Astrocyte (in vitro differentiated cells and primary cell): ENCODE data around the gene ZNF436. TPM values are rescaled to one million over a fixed set of nuclear protein-coding genes. Genes with fewer than 3 reads are reported as not detected.

Experiments
- DNase-seq: peaks from one replicate; pipeline ENCODE4 v3.0.0-alpha.2; 2010; ENCODE audit warnings: low read depth
- FAIRE-seq: peaks from 2 replicates; lab custom pipeline; 2011; peaks lifted over from hg19 to GRCh38; lab: Jason Lieb, UNC
- H2AFZ ChIP-seq: 2 replicates; pipeline ENCODE4 v1.6.0; 2012; ENCODE audit warnings: low read depth, low read length, inconsistent platforms
- H3K27ac ChIP-seq: 2 replicates; pipeline ENCODE4 v1.5.1; 2011; ENCODE audit warnings: low read depth, low read length, inconsistent platforms
- H3K27me3 ChIP-seq: 2 replicates; pipeline ENCODE4 v1.6.0; 2011; ENCODE audit warnings: low read length, inconsistent platforms; ENCODE audit not compliant: insufficient read depth
- H3K36me3 ChIP-seq: 2 replicates; pipeline ENCODE4 v1.5.1; 2011; ENCODE audit warnings: low read length, inconsistent platforms; ENCODE audit not compliant: insufficient read depth
- H3K4me1 ChIP-seq: 2 replicates; pipeline ENCODE4 v1.5.1; 2011; ENCODE audit warnings: low read length, inconsistent platforms; ENCODE audit not compliant: insufficient read depth
- H3K4me2 ChIP-seq: 2 replicates; pipeline ENCODE4 v1.6.0; 2012; ENCODE audit warnings: low read length, inconsistent platforms
- H3K4me3 ChIP-seq: 2 replicates; pipeline ENCODE4 v1.5.1; 2011; ENCODE audit warnings: low read depth, mild to moderate bottlenecking, low read length, inconsistent platforms; ENCODE audit not compliant: insufficient read depth
- H3K79me2 ChIP-seq: 2 replicates; pipeline ENCODE4 v1.6.0; 2012; ENCODE audit warnings: mild to moderate bottlenecking, low read length, inconsistent platforms; ENCODE audit not compliant: insufficient read depth
- H3K9ac ChIP-seq: 2 replicates; pipeline ENCODE4 v1.6.0; 2012; ENCODE audit warnings: mild to moderate bottlenecking, low read length, inconsistent platforms
- H3K9me3 ChIP-seq: 2 replicates; pipeline ENCODE4 v1.5.1; 2012; ENCODE audit warnings: low read depth, mild to moderate bottlenecking, low read length, inconsistent platforms; ENCODE audit not compliant: insufficient read depth
- H4K20me1 ChIP-seq: 2 replicates; pipeline ENCODE4 v1.6.0; 2012; ENCODE audit warnings: low read length, inconsistent platforms; ENCODE audit not compliant: insufficient read depth
- H3K27ac Mint-ChIP-seq: one replicate; pipeline ENCODE4 v1.8.0; 2021; ENCODE audit warnings: mild to moderate bottlenecking, mixed read lengths; ENCODE audit not compliant: unreplicated experiment
- H3K27me3 Mint-ChIP-seq: one replicate; pipeline ENCODE4 v1.8.0; 2021; ENCODE audit warnings: low read depth, mixed read lengths; ENCODE audit not compliant: unreplicated experiment
- H3K36me3 Mint-ChIP-seq: one replicate; pipeline ENCODE4 v1.8.0; 2021; ENCODE audit warnings: low read depth, mixed read lengths; ENCODE audit not compliant: unreplicated experiment
- H3K4me1 Mint-ChIP-seq: one replicate; pipeline ENCODE4 v1.8.0; 2021; ENCODE audit warnings: low read depth, mixed read lengths; ENCODE audit not compliant: unreplicated experiment
- H3K4me3 Mint-ChIP-seq: one replicate; pipeline ENCODE4 v1.8.0; 2021; ENCODE audit warnings: mild to moderate bottlenecking, moderate library complexity, mixed read lengths; ENCODE audit not compliant: unreplicated experiment
- H3K9me3 Mint-ChIP-seq: one replicate; pipeline ENCODE4 v1.8.0; 2021; ENCODE audit warnings: mild to moderate bottlenecking, mixed read lengths; ENCODE audit not compliant: unreplicated experiment
- EZH2 ChIP-seq: IDR thresholded peaks from 2 replicates; pipeline ENCODE4 v1.6.1; 2012; ENCODE audit warnings: mild to moderate bottlenecking, low read length, inconsistent platforms; ENCODE audit not compliant: insufficient read depth
- total RNA-seq: library from RNA; stranded (reverse); gene quantifications from 2 replicates; pipeline ENCODE4 v1.2.1, GENCODE V29; 2021
- TF ChIP-seq, protein P1 (sequence below): IDR thresholded peaks from 2 replicates; pipeline ENCODE4 v1.5.1; 2011; ENCODE audit warnings: low read depth, mild to moderate bottlenecking, inconsistent platforms, low read length, moderate library complexity; ENCODE audit not compliant: insufficient read depth

Gene ZNF436
- total RNA-seq, 1 donor from 2014 or later = 12.2 TPM

DNA sequence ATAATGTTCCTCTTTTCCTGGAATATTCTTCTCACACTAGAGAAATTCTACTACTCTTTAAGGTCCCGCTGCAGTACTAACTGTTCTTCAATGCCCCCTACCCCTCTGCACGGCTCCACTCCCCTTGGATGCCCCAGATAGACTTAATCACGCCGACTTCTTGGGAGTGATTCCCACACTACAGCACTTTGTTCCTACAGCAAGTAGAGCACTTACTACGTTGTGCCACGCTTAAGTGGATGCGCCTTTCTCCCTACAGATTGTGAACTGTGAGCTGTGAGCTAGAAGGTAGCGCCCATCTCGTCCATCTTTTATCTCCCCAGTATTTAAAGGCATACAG, 2.2 kb downstream of the ZNF436 start:
- no peaks in the 10 kb centered on the region for H3K27me3 ChIP-seq
- H2AFZ ChIP-seq = peak overlapping the region; percentile 74
- Mint-ChIP-seq H3K27me3 (no peaks in the 10 kb centered on the region), H3K36me3 (peaks cover 45% of the 10 kb centered on the region), H3K27ac (no peak overlapping the region), H3K4me3 (peak overlapping the region; percentile 97), H3K9me3 (peaks cover 38% of the 10 kb centered on the region), H3K4me1 (peaks cover 38% of the 10 kb centered on the region)
- no peak for DNase-seq
- FAIRE-seq = no peak
- H3K4me2 ChIP-seq = peak overlapping the region; percentile 100
- peaks cover 56% of the 10 kb centered on the region for H3K79me2 ChIP-seq
- no peak for TF ChIP-seq EZH2
- TF ChIP-seq, protein P1, sequence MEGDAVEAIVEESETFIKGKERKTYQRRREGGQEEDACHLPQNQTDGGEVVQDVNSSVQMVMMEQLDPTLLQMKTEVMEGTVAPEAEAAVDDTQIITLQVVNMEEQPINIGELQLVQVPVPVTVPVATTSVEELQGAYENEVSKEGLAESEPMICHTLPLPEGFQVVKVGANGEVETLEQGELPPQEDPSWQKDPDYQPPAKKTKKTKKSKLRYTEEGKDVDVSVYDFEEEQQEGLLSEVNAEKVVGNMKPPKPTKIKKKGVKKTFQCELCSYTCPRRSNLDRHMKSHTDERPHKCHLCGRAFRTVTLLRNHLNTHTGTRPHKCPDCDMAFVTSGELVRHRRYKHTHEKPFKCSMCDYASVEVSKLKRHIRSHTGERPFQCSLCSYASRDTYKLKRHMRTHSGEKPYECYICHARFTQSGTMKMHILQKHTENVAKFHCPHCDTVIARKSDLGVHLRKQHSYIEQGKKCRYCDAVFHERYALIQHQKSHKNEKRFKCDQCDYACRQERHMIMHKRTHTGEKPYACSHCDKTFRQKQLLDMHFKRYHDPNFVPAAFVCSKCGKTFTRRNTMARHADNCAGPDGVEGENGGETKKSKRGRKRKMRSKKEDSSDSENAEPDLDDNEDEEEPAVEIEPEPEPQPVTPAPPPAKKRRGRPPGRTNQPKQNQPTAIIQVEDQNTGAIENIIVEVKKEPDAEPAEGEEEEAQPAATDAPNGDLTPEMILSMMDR = no peak
- H3K27ac ChIP-seq = no peak overlapping the region
- H3K9me3 ChIP-seq = peaks cover 20% of the 10 kb centered on the region
- H3K4me1 ChIP-seq = peaks cover 28% of the 10 kb centered on the region
- peaks cover 33% of the 10 kb centered on the region for H3K36me3 ChIP-seq
- peaks cover under 1% of the 10 kb centered on the region for H4K20me1 ChIP-seq
- H3K9ac ChIP-seq = peak overlapping the region; percentile 99
- peak overlapping the region; percentile 99 for H3K4me3 ChIP-seq

DNA sequence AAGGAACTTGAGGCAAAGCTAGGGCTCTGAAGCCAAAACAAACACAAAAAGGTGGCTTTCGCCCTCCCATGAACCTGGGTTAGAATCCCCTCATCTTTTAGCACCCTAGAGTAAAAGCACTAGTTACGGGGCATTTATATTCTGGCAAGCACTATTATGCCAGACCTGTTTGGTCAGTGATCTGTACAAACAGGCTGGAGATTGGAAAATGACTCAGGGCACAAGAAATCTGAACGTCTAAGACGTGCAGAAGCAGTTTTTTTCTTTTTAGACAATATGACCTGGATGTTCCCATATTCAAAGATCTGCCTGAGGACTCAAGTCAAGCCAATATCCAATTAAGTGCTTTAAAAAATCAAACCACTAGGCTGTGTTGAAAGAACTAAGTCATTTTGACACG, 3.0 kb downstream of the ZNF436 start:
- no peak for FAIRE-seq
- Histone ChIP-seq H3K4me2 (peak overlapping the region; percentile 100), H3K36me3 (peaks cover 41% of the 10 kb centered on the region), H4K20me1 (peaks cover 4% of the 10 kb centered on the region), H3K27ac (no peak overlapping the region), H3K9ac (no peak overlapping the region), H3K27me3 (no peaks in the 10 kb centered on the region), H3K79me2 (peaks cover 58% of the 10 kb centered on the region), H3K9me3 (peaks cover 29% of the 10 kb centered on the region), H3K4me3 (no peak overlapping the region), H2AFZ (no peak overlapping the region), H3K4me1 (peaks cover 27% of the 10 kb centered on the region)
- Mint-ChIP-seq H3K27ac (no peak overlapping the region), H3K9me3 (peaks cover 44% of the 10 kb centered on the region), H3K4me1 (peaks cover 30% of the 10 kb centered on the region), H3K4me3 (peak overlapping the region; percentile 97), H3K27me3 (no peaks in the 10 kb centered on the region), H3K36me3 (peaks cover 46% of the 10 kb centered on the region)
- no peak for DNase-seq
- TF ChIP-seq EZH2 = no peak
- TF ChIP-seq, protein P1 = no peak

DNA sequence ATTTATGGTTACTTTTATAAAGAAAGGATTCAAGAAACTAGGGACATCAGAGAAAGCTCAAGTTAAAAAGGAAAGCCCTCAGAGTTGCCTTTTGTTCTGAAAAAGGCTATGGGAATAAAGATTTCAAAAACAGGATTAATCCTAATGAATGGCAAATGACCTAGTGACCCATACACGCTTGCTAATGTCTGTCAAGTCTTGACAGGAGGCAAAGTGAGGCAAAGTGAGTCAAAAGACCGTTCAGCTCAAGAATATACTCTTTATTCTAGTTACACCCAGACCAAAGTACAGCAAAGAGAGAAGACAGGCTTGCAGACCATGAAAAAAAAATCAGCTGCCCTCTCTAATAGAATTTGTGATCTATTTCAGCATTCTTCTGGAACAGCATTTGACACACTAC, 3.5 kb downstream of the ZNF436 start:
- FAIRE-seq (no peak), DNase-seq (no peak)
- H4K20me1 ChIP-seq = peaks cover 4% of the 10 kb centered on the region
- H3K4me3 ChIP-seq = no peak overlapping the region
- peaks cover 48% of the 10 kb centered on the region for H3K9me3 Mint-ChIP-seq
- TF ChIP-seq, protein P1 = no peak
- no peak for TF ChIP-seq EZH2
- peaks cover 23% of the 10 kb centered on the region for H3K4me1 ChIP-seq
- H3K9ac ChIP-seq = no peak overlapping the region
- peak overlapping the region; percentile 100 for H3K4me2 ChIP-seq
- H3K9me3 ChIP-seq = peaks cover 33% of the 10 kb centered on the region
- H3K27ac Mint-ChIP-seq = no peak overlapping the region
- peak overlapping the region; percentile 29 for H3K4me3 Mint-ChIP-seq
- H3K4me1 Mint-ChIP-seq = peaks cover 27% of the 10 kb centered on the region
- H3K27me3 ChIP-seq = no peaks in the 10 kb centered on the region
- no peaks in the 10 kb centered on the region for H3K27me3 Mint-ChIP-seq
- no peak overlapping the region for H3K27ac ChIP-seq
- peaks cover 58% of the 10 kb centered on the region for H3K79me2 ChIP-seq
- H2AFZ ChIP-seq = no peak overlapping the region
- H3K36me3 ChIP-seq = peaks cover 46% of the 10 kb centered on the region
- H3K36me3 Mint-ChIP-seq = peaks cover 51% of the 10 kb centered on the region
